Activated CD8-positive, alpha-beta memory T cell treated with anti-CD3 and anti-CD28 coated beads for 24 hours (primary cell): ENCODE measurements around the gene WNT7B.

Experiments
- DNase-seq: peaks from one replicate; pipeline ENCODE4 v3.0.0-alpha.2; 2020

The WNT7B gene

DNA sequence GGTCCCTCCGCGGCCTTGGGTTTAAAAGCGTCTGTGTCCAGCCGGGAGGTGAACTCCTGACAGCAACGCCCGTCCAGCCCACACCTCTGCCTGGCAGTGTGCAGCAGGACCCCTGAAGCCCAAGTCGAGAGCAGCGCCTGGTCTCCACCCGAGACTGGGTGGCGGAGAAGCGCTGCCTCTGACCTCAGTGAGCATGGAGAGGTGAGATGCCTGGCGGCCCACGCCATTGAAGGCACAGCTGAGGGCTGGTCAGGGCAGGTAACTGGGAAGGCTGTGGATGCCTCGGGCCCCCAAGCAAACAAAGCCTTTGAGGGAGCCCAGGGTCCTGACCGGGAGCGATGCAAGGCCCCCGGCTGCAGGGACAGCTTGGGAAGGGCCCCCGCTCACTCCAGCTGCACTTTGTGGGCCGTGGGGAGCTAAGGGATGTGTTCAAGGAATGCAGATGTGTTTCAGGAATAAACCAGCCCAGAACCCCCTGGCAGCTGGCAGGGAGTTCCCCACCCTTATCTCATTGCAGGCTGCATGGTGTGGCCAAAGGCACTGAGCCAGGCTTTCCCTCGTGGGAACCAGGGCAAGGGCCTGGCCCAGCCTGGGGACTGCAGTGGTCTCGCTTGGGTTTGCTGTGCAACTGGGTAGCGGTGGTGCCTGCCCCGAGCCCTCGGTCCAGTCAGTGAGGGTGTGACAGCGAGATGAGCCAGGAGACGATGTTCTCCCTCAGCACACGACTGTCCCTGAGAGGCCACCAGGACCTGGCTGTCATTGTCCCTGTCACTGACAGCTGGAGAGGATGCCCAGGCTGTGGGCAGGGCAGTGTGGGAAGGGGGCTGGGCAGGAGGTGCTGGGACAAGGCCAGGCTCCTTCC, 92.5 kb downstream of the WNT7B start:
- no peak for DNase-seq

DNA sequence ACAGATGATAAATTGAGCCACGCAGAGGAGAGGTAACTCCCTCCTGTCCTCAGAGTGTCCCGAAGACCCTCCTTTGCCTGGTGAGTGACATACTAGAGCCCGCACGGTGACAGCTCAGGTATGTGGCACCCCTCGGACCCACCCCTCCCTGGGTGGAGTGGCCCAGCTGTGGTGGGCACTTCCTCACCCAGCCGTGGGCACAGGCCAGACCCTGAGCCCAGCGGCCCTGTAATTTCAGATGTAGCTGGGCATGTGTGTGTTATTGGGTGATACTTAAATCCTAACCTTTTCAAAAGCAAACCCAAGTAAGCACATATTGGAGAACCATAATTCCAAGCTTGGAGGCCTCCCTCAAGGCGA, 93.2 kb downstream of the WNT7B start:
- DNase-seq: no peak

DNA sequence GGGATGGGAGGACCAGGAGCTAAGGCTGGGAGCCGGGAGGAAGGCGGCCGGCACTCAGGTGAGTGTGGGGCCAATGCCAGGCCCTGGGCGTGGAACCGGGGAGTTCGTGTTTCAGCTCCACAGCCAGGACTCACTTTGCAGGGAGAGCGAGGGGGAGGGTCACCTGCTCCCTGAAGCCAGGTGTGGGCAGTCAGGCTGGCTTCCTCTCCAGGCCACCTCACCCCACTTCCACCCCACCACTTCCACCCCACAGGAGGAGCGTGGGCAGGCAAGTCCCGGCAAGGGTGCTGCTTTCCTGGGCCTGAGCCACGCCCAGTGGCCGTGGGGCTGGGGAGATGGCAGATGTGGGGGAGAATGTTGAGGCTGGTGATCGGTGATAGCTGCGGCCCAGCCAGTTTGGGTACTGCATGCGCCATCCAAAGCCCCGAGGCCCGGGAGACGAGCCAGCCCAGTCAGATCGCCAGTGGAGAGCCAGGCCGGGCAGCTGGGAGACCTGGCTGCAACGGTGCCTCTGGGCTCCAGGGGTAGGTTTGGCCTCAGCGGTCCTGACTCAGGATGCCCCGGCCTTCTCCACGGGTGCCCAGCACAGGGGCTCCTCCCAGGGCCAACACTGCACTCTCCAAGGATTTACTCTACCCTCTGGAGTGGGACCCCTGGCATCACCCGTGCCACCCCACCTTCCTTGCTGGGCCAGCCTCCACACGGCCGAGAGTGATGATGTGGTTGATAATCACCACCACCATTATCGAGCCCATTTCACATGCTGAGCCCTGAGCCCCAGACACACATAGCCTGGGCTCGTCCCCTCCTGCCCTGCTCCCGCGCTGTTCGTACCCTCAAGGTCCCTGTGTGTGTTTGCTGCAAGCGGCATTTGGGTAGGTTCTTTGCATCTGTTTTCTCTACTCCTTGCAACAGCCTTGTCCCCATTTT, 93.8 kb downstream of the WNT7B start:
- no peak for DNase-seq

DNA sequence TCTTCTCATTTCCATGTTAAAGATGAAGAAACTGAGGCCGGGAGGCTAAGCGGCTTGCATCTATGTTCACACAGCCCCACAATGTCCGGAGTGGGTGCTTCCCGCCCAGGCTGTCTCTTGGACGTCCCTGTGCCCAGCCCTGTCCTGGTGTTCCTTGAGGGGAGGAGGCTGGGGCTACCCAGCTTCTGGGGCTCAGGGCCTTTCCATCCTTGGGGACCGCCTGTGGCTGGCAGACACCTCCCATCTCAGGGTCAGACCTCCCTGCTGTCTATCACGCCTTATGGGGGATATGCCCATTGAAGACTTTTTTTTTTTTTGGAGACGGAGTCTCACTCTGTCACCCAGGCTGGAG, 95.5 kb downstream of the WNT7B start:
- no peak for DNase-seq

DNA sequence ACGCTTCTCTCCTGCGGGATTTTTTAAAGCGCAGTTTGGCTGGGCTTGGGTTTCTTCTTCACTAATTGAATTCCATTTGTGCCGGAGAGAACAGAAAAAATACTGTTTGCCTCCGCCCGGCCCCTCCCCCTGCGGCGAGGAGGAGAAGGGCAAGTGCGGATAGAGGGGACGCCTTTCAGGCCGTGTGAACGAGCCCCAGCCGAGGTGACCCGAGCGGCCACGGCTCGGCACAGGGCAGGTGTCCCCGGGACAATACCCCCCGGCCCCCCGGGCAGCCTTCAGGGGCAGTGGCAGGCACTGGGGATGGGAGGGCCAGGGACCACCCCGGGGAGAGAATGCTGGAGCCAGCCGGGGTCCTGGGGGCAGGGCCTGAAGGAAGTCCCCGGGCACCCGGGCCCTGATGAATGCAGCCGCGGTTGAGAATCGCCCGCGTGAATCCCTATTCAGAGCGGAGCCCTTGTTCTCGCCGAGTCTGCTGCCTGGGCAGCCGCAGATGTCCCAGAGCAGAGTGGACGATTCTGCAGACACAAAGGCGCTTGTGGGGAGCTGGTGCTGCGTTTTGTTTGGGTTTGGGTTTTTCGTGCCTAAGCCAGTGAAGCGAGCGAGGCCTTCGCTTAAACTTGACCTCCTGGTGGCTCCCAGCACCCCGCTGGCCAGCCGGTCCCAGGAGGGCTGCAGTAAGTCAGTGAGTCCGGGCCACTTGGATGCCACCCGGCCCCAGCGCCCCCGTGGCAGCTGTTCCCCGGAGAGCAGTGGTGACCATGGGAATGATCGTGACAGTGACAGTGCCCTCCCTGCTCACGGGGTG, 96.0 kb downstream of the WNT7B start:
- DNase-seq: no peak

DNA sequence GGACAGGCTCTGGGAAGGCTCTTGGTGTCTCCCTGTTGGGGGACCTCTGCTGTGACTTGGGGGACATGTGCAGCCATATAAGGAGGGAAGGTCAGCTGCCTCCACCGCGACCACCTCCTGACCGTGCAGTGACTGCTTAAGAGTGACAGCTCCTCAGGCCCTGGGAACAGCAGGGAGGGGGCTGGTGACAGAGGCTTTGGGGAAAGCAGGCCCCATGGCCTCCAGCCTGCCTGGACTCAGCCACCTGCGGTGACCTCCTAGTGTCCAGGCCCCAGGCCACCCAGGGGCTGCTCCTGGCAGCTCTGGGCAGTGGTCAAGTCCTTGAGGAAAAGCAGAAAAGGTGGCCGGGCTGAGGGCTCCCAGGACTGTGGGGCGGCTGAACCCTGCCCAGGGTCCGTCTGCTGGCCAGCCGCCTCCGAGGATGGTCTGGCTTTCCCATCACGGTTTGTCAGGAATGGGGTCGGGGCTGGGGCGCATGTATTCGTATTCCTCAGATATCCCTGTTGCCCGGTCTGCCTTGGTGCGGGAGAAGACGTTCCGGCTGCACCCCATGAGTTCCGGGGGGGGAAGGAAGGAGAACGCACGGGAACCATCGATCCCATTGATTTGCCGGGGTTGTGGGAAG, 96.8 kb downstream of the WNT7B start:
- no peak for DNase-seq

DNA sequence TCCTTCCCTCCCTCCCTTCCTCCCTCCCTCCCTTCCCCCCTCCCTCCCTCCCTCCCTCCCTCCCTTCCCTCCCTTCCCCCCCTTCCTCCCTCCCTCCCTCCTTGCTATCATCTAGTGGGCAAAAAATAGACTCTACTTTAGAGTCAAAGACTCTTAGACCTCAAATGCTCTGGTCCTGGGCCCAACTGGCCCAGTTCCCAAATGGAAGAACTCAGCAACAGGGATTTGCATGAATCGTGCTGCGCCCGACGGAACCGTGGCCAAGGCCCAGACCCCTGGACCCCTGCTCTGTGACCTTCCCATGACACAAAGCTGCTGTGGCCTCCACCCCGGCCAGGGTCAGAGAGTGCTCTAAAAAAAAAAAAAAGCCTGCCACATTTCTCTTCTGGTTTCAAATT, 97.4 kb downstream of the WNT7B start:
- DNase-seq: no peak

DNA sequence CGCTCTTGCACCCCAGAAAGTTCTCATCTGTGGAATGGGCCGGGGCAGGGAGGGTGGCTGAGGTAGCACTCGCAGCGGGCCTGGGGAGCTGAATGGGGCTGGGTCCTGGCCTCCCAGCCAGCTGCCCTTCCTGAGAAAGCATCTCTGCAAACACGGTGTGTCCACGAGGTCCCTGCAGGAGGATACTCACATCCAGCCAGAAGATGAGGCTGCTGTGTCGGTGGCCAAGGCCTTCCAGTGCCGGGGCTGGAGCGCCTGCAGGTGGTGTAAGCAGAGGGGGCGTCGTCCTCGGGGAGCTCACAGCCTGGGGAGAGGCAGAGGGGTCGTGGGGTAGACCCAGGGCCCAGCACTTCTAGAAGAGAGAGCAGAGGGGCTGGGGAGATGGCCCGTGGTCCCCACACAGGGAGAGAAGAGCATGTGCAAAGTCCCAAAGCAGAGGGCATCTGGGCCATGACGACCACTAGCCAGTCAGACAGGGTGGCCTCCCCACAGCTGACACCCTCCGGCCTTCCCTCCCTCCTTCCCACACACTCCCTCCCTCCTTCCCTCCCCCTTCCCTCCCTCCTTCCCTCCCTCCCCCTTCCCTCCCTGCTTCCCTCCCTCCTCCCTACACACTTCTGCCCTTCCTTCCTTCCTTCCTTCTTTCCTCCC, 97.9 kb downstream of the WNT7B start:
- no peak for DNase-seq

DNA sequence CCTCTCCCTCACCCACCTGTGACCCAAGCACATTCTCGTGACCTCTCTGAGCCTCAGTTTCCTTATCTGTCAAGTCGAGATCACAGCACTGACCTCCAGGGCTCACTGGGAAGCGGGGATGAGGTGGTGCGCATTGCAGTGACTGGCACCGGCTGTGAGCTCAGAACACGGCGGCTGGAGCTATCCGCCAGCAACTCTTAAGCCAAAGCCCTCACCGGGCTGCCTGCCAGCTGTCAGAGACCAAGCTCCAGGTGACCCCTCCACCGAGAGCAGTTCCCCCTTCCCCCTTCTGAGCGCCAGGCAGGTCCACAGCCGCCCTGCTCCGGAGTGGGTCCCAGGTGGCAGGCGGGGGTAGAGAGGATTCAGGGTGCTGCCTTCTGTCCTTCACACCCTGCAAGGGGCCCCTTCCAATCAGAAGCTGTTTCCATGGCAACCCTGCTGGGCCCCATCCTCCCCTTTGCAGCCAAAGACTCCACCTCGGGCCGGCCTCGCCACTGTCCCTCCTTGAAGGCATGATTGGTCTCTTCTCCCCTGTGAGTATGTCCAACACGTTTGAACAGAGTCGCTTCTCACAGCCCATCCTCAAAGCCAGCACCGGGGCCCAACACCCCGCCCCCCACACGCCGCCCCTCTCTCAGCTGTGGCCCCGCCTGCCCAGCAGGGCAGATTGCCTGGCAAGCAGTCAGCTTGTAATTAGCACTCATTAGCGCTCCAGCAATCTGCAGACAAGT, 98.7 kb downstream of the WNT7B start:
- no peak for DNase-seq

DNA sequence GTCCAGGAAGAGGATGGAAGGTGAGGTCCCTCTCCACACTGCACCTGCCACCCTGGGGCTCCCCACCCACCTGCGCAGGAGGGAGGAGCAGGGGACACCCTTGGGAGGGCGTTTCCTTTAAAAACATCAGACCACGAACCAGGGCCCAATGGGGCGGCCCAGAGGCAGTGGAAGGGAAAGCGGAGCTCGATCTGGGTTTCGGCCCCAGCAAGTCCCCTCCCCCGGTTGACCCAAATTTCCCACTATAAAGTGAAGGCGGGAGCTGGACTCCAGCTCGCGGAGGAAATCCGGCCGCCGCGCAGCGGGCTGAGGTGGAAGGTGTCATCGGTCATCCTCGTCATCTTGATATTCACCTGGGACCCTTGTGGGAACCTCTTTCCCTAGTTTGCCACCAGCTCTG, 99.3 kb downstream of the WNT7B start:
- no peak for DNase-seq

DNA sequence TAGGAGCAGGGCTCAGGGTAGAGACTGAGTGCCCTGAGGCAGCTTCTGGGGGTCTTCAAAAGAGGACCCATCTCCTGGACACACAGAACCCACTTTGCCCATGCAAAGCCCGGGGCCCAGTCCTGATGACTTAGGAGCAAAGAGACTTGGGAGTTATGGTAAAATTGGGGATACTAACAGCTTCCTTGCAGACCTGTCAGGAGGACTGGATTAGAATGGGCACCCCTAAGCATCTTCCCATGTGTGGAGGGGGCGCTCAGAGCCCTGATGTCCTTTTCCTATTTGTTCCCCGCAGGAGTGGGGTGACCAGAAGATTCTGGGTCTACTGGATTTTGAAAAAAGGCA, 100.0 kb downstream of the WNT7B start:
- DNase-seq: no peak

DNA sequence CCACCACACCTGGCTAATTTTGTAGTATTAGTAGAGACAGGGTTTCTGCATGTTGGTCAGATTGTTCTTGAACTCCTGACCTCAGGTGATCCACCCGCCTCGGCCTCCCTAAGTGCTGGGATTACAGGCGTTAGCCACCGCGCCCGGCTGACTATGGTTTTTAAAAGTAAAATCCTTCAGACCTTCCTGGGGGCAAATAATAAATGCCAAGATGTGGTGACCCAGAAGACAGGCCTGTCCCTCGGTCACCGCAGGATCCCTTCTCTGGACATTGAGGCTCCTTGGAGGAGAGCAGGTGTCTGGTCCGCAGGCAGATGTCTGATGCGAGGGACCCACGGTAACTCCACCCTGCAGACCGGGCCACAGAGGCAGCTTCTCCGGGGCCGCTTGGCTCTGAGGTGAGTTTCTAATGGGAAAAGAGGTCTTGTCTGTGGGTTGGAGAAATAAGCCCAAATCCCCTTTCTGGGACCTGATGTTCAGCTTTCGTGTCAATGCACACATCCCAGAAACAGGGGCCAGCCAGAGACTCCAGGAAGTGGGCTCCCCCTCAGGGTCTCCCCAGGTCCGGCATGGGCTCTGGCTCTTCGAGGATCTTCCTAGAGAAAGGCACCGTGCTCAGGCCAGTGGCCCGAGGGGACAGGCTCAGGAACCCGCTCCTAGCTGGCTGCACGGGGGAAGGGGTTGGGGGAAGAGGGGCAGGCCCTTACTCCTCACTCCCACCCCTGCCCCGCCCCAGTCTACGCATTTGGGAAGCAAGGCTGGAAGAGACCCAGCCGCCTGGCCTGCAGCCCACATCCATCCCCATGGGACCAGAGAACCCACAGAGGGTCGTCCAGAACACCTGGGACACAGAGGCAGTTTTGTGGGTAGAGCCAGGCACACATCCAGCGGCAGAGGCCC, 100.6 kb downstream of the WNT7B start:
- DNase-seq: no peak

DNA sequence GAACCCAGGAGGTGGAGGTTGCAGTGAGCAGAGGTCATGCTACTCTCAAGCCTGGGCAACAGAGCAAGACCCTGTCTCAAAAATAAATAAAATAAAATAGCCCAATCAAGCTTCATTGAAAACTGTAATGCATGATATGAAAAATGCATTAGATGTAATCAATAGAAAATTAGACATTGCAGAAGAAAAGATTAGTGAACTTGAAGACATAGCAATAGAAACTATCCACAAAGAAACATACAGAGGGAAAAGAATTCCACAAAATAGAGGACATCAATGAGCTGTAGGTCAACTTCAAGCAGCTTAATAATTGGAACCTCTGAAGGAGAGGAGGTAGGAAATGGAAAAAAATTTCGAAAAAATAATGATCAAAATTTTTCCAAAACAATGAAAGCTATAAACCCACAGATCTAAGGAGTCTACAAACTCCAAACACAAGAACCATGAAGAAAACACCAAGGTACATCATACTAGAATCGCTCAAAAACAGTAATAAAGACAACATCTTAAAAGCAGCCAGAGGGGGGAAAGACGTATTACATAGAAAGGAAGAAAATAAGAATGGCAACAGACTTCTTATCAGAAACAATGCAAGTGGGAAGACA, 104.2 kb downstream of the WNT7B start:
- DNase-seq: no peak

DNA sequence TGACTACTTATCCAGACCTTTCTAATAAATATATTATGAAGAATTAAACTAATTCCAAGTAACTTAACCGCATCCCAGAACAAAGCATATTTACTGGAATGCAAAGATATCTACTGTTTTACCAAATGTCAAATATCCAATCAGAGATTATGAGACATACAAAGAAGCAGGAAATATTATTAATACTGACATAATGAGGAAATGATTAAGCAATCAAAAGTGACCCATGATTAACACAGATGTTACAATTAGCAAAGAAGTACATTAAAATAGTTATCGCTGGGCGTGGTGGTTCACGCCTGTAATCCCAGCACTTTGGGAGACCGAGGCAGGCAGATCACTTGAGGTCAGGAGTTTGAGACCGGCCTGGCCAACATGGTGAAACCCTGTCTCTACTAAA, 105.2 kb downstream of the WNT7B start:
- DNase-seq: no peak
